Measurements from ENCODE around the gene CCDC3.

CCDC3 gene

DNA sequence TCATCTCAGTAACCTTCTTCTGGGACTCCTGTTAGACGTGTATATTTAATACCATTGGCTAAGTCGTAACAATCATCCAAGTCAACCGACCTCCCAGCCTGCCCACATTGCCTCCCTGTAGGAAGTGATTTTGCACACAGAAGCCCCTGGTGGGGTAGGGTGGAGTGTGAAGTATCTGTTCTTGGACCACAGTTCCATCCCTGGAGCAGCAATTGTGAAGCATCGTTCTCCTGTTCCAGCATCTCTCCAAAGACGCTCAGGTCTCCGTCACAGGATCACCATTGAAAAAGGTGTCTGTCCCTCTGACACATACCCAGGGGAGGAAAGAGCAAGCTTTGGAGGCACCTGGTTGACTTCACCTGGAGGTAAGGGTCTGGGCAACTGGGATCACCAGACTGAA is 72.9 kb downstream of the CCDC3 start:
- H3K4me3 ChIP-seq (ENCODE audit: low read depth, low read length), result no peak overlapping the region
- DNase-seq (ENCODE audit: low read depth), result no peak
- TF ChIP-seq, protein P1, sequence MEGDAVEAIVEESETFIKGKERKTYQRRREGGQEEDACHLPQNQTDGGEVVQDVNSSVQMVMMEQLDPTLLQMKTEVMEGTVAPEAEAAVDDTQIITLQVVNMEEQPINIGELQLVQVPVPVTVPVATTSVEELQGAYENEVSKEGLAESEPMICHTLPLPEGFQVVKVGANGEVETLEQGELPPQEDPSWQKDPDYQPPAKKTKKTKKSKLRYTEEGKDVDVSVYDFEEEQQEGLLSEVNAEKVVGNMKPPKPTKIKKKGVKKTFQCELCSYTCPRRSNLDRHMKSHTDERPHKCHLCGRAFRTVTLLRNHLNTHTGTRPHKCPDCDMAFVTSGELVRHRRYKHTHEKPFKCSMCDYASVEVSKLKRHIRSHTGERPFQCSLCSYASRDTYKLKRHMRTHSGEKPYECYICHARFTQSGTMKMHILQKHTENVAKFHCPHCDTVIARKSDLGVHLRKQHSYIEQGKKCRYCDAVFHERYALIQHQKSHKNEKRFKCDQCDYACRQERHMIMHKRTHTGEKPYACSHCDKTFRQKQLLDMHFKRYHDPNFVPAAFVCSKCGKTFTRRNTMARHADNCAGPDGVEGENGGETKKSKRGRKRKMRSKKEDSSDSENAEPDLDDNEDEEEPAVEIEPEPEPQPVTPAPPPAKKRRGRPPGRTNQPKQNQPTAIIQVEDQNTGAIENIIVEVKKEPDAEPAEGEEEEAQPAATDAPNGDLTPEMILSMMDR (IDR thresholded peaks at IDR 0.05; ENCODE audit: low read depth, low read length), result no peak
- TF ChIP-seq, protein P2, sequence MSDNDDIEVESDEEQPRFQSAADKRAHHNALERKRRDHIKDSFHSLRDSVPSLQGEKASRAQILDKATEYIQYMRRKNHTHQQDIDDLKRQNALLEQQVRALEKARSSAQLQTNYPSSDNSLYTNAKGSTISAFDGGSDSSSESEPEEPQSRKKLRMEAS (IDR thresholded peaks at IDR 0.05; ENCODE audit: low read depth, low read length), result no peak
- TF ChIP-seq POLR2A (IDR thresholded peaks at IDR 0.05; ENCODE audit: extremely low read depth, insufficient read length), result no peak

DNA sequence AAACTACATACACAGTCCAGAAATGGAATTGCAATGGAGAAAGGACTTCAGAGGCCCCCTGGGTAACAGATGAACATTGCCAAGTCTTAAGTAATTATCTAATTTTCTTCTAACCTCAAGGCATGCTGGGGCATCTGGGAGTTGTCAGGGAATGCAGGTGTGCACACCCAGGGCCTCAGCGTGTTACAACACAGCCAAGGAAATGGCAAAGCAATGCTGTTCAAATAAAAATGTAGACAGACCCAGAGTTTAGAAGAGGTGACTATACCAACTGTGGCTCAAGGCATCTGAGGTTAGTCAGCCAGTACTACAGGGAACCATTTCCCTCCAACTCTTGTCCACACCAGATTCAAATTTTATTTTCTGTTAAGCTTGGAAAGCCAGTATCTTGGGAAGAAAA is 73.6 kb downstream of the CCDC3 start:
- TF ChIP-seq, protein P1 (IDR thresholded peaks at IDR 0.05; ENCODE audit: low read depth, low read length), result no peak
- no peak for TF ChIP-seq MYC (IDR thresholded peaks at IDR 0.05; ENCODE audit: low read depth, low read length)
- TF ChIP-seq, protein P2 (IDR thresholded peaks at IDR 0.05; ENCODE audit: low read depth, low read length), result no peak
- no peak for TF ChIP-seq POLR2A (IDR thresholded peaks at IDR 0.05; ENCODE audit: extremely low read depth, insufficient read length)
- H3K4me3 ChIP-seq (ENCODE audit: low read depth, low read length), result no peak overlapping the region
- DNase-seq (ENCODE audit: low read depth), result no peak

DNA sequence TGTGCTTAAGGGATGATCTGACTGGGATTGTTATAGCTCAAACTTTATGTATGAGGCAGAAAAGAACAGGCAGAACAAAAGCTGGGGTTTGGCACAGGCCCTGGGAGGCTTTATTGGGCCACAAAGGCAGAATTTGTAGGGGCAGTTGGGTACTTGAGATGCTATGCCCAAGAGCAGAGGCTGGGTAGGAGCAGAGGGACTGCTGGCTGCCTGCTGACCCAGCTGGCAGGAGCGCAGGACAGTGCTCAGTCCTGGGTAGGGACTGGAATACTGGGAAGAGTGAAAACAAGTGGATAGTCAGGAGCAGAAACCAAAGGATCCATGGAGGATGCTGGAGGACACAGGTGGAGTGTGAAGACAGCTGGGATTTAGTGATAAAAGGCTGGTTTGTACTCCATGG is 75.7 kb downstream of the CCDC3 start:
- no peak for DNase-seq (ENCODE audit: low read depth)
- H3K4me3 ChIP-seq (ENCODE audit: low read depth, low read length), result no peak overlapping the region

DNA sequence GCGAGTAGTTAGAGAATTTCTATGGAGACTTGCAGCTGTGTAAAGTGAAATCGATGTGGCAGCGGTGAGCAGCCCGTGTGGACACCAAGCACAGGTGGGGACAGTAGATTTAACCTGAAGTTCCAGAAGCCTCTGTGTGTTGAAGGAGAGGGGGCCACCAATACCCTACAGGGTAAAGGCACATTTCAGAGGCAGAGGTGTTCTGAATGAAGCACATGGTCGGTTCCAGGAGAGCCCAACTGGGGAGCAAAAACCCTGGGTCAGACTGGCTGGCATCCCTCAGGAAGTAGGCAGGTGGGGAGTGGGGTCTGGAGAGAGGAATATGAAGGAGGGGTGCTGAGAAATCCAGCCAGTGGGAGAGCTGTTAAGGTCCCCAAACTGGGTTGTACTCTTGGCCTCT is 76.6 kb downstream of the CCDC3 start:
- no peak for DNase-seq (ENCODE audit: low read depth)
- no peak overlapping the region for H3K4me3 ChIP-seq (ENCODE audit: low read depth, low read length)
- TF ChIP-seq MYC (IDR thresholded peaks at IDR 0.05; ENCODE audit: low read depth, low read length), result no peak
- TF ChIP-seq POLR2A (IDR thresholded peaks at IDR 0.05; ENCODE audit: extremely low read depth, insufficient read length), result no peak
- TF ChIP-seq, protein P2 (IDR thresholded peaks at IDR 0.05; ENCODE audit: low read depth, low read length), result no peak
- TF ChIP-seq, protein P1 (IDR thresholded peaks at IDR 0.05; ENCODE audit: low read depth, low read length), result no peak

More for the DNA sequence above, 75.7 kb downstream of the CCDC3 start:
- no peak for TF ChIP-seq POLR2A (IDR thresholded peaks at IDR 0.05; ENCODE audit: extremely low read depth, insufficient read length)
- TF ChIP-seq, protein P1 (IDR thresholded peaks at IDR 0.05; ENCODE audit: low read depth, low read length), result no peak
- no peak for TF ChIP-seq MYC (IDR thresholded peaks at IDR 0.05; ENCODE audit: low read depth, low read length)
- TF ChIP-seq, protein P2 (IDR thresholded peaks at IDR 0.05; ENCODE audit: low read depth, low read length), result no peak

DNA sequence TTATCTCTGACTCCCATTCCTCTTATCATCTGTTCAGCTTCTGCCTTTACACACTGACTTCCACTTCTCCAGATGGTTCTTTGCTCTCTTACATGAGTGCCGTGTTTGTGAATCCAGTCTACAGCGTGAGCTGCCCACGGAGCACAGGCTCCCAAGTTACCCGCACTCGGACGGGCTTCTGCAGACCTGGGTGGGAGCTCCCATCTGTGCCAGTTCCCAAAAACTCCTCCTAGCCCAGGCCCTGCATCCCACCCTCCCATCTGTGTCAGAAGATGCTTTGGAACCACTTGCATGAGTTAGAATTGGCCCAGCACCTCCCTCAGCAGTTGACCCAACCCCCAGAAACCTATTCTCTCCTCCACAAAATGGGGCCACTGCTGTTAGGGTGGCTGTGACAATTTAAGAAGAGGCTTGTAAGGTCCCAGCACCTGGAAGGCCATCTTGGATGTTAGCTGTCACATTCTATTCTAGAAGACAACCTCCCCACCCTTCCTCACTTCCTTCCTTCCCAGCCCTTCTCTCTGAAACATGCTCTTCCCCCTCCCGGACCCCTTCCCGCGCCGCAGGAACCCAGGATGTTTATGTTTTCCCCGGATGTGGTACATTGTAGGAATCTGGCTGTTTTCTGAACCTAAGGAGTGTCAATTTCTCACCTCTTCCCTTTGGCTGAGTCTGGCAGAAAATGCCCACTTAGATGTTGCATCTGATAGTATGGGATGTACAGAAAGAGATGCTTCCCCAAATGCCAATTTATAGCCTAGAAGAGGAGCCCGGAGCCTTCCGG is 79.2 kb downstream of the CCDC3 start:
- no peak for DNase-seq (ENCODE audit: low read depth)
- no peak overlapping the region for H3K4me3 ChIP-seq (ENCODE audit: low read depth, low read length)
- TF ChIP-seq MYC (IDR thresholded peaks at IDR 0.05; ENCODE audit: low read depth, low read length) (no peak), POLR2A (IDR thresholded peaks at IDR 0.05; ENCODE audit: extremely low read depth, insufficient read length) (no peak)
- TF ChIP-seq, protein P1 (IDR thresholded peaks at IDR 0.05; ENCODE audit: low read depth, low read length), result no peak
- TF ChIP-seq, protein P2 (IDR thresholded peaks at IDR 0.05; ENCODE audit: low read depth, low read length), result no peak

Data from NB4 (cell line).